Measurements from ENCODE around the gene BMERB1.
"Not testable (repeated sequence)": the region's sequence is repeated elsewhere in the genome, so short reads cannot be mapped to it uniquely, and the experiment has no call there.

Gene BMERB1

GRCh38 chr16:15542261-15542660 is 107.9 kb downstream of the BMERB1 start:
- DNase-seq = peak; percentile 65

GRCh38 chr16:15542734-15543347 is 108.5 kb downstream of the BMERB1 start:
- Histone ChIP-seq H4K5ac (ENCODE audit: low read length) (no peak overlapping the region), H3K23ac (ENCODE audit: low read length) (no peak overlapping the region), H3K27me3 (ENCODE audit: insufficient read depth, low read length, poor library complexity) (no peaks in the 10 kb centered on the region), H4K8ac (ENCODE audit: low read depth, low read length) (no peak overlapping the region), H2BK15ac (replicated peaks; ENCODE audit: low read depth) (no peak overlapping the region), H2AK5ac (ENCODE audit: low read length) (no peak overlapping the region), H3K56ac (ENCODE audit: low read length) (no peak overlapping the region), H3K4me1 (ENCODE audit: control insufficient read depth, low read depth, low read length) (no peaks in the 10 kb centered on the region), H3K36me3 (ENCODE audit: control insufficient read depth, insufficient read depth, low read length) (no peaks in the 10 kb centered on the region), H3K18ac (ENCODE audit: low read length) (no peak overlapping the region), H2BK5ac (ENCODE audit: low read length) (no peak overlapping the region), H3K4ac (ENCODE audit: low read depth, low read length) (no peak overlapping the region), H3K9ac (ENCODE audit: low read length) (no peak overlapping the region), H2BK120ac (ENCODE audit: low read depth, low read length) (no peak overlapping the region), H3K4me2 (ENCODE audit: low read length) (no peak overlapping the region), H3K27ac (ENCODE audit: low read depth, low read length) (no peak overlapping the region), H3K79me1 (ENCODE audit: low read length) (no peaks in the 10 kb centered on the region), H3K4me3 (ENCODE audit: low read length) (no peak overlapping the region), H3K79me2 (ENCODE audit: control insufficient read depth, insufficient read depth, low read length) (no peaks in the 10 kb centered on the region)
- WGBS (ENCODE audit: extremely low coverage, insufficient coverage, low lambda C conversion rate) = no CpG with 5 or more reads among the region's 6 CpGs
- no peak for DNase-seq

More at GRCh38 chr16:15542261-15542660, 107.9 kb downstream of the BMERB1 start:
- Histone ChIP-seq H3K27me3 (ENCODE audit: insufficient read depth, low read length, poor library complexity) (no peaks in the 10 kb centered on the region), H3K4me3 (ENCODE audit: low read length) (no peak overlapping the region), H2BK5ac (ENCODE audit: low read length) (no peak overlapping the region), H3K27ac (ENCODE audit: low read depth, low read length) (no peak overlapping the region), H4K5ac (ENCODE audit: low read length) (no peak overlapping the region), H3K4me2 (ENCODE audit: low read length) (no peak overlapping the region), H3K56ac (ENCODE audit: low read length) (no peak overlapping the region), H3K36me3 (ENCODE audit: control insufficient read depth, insufficient read depth, low read length) (no peaks in the 10 kb centered on the region), H3K79me2 (ENCODE audit: control insufficient read depth, insufficient read depth, low read length) (no peaks in the 10 kb centered on the region), H2AK5ac (ENCODE audit: low read length) (no peak overlapping the region), H3K18ac (ENCODE audit: low read length) (no peak overlapping the region), H4K8ac (ENCODE audit: low read depth, low read length) (no peak overlapping the region), H2BK15ac (replicated peaks; ENCODE audit: low read depth) (no peak overlapping the region), H2BK120ac (ENCODE audit: low read depth, low read length) (no peak overlapping the region), H3K4ac (ENCODE audit: low read depth, low read length) (no peak overlapping the region), H3K9ac (ENCODE audit: low read length) (no peak overlapping the region), H3K23ac (ENCODE audit: low read length) (no peak overlapping the region), H3K4me1 (ENCODE audit: control insufficient read depth, low read depth, low read length) (no peaks in the 10 kb centered on the region), H3K79me1 (ENCODE audit: low read length) (no peaks in the 10 kb centered on the region)
- no CpG with 5 or more reads among the region's 7 CpGs for WGBS (ENCODE audit: extremely low coverage, insufficient coverage, low lambda C conversion rate)

- Histone ChIP-seq H3K18ac (ENCODE audit: low read length) (no peak overlapping the region), H3K4me3 (ENCODE audit: low read length) (no peak overlapping the region), H3K4me1 (ENCODE audit: control insufficient read depth, low read depth, low read length) (no peaks in the 10 kb centered on the region), H3K56ac (ENCODE audit: low read length) (no peak overlapping the region), H3K4ac (ENCODE audit: low read depth, low read length) (no peak overlapping the region), H3K9ac (ENCODE audit: low read length) (no peak overlapping the region), H4K8ac (ENCODE audit: low read depth, low read length) (no peak overlapping the region), H3K27ac (ENCODE audit: low read depth, low read length) (no peak overlapping the region), H2AK5ac (ENCODE audit: low read length) (no peak overlapping the region), H3K79me1 (ENCODE audit: low read length) (no peaks in the 10 kb centered on the region), H3K4me2 (ENCODE audit: low read length) (no peak overlapping the region), H4K5ac (ENCODE audit: low read length) (no peak overlapping the region), H2BK120ac (ENCODE audit: low read depth, low read length) (no peak overlapping the region), H3K23ac (ENCODE audit: low read length) (no peak overlapping the region), H2BK5ac (ENCODE audit: low read length) (no peak overlapping the region), H2BK15ac (replicated peaks; ENCODE audit: low read depth) (no peak overlapping the region), H3K36me3 (ENCODE audit: control insufficient read depth, insufficient read depth, low read length) (no peaks in the 10 kb centered on the region), H3K79me2 (ENCODE audit: control insufficient read depth, insufficient read depth, low read length) (no peaks in the 10 kb centered on the region), H3K27me3 (ENCODE audit: insufficient read depth, low read length, poor library complexity) (no peaks in the 10 kb centered on the region)
- no CpG with 5 or more reads among the region's 5 CpGs for WGBS (ENCODE audit: extremely low coverage, insufficient coverage, low lambda C conversion rate)
- DNase-seq = no peak
These were observed 110.0 kb downstream of the BMERB1 start for GRCh38 chr16:15544405-15544804.

- Histone ChIP-seq H3K23ac (ENCODE audit: low read length) (no peak overlapping the region), H3K18ac (ENCODE audit: low read length) (no peak overlapping the region), H3K9ac (ENCODE audit: low read length) (no peak overlapping the region), H3K4me3 (ENCODE audit: low read length) (no peak overlapping the region), H3K4ac (ENCODE audit: low read depth, low read length) (no peak overlapping the region), H3K4me2 (ENCODE audit: low read length) (no peak overlapping the region), H4K5ac (ENCODE audit: low read length) (no peak overlapping the region), H3K36me3 (ENCODE audit: control insufficient read depth, insufficient read depth, low read length) (no peaks in the 10 kb centered on the region), H3K4me1 (ENCODE audit: control insufficient read depth, low read depth, low read length) (no peaks in the 10 kb centered on the region), H2BK15ac (replicated peaks; ENCODE audit: low read depth) (no peak overlapping the region), H3K27me3 (ENCODE audit: insufficient read depth, low read length, poor library complexity) (no peaks in the 10 kb centered on the region), H3K56ac (ENCODE audit: low read length) (no peak overlapping the region), H3K79me1 (ENCODE audit: low read length) (no peaks in the 10 kb centered on the region), H3K27ac (ENCODE audit: low read depth, low read length) (no peak overlapping the region), H4K8ac (ENCODE audit: low read depth, low read length) (no peak overlapping the region), H2BK120ac (ENCODE audit: low read depth, low read length) (no peak overlapping the region), H2BK5ac (ENCODE audit: low read length) (no peak overlapping the region), H3K79me2 (ENCODE audit: control insufficient read depth, insufficient read depth, low read length) (no peaks in the 10 kb centered on the region), H2AK5ac (ENCODE audit: low read length) (no peak overlapping the region)
- WGBS (ENCODE audit: extremely low coverage, insufficient coverage, low lambda C conversion rate) = no CpG with 5 or more reads among the region's 2 CpGs
- DNase-seq = no peak
These were observed 111.2 kb downstream of the BMERB1 start for GRCh38 chr16:15545544-15545943.

- H3K9ac ChIP-seq (ENCODE audit: low read length); H3K27ac ChIP-seq (ENCODE audit: low read depth, low read length); H3K4me1 ChIP-seq (ENCODE audit: control insufficient read depth, low read depth, low read length); H3K4me2 ChIP-seq (ENCODE audit: low read length); H3K4ac ChIP-seq (ENCODE audit: low read depth, low read length); H4K5ac ChIP-seq (ENCODE audit: low read length); H2BK15ac ChIP-seq (replicated peaks; ENCODE audit: low read depth); H3K79me1 ChIP-seq (ENCODE audit: low read length); DNase-seq; H2BK120ac ChIP-seq (ENCODE audit: low read depth, low read length); H3K27me3 ChIP-seq (ENCODE audit: insufficient read depth, low read length, poor library complexity); H2BK5ac ChIP-seq (ENCODE audit: low read length); H3K36me3 ChIP-seq (ENCODE audit: control insufficient read depth, insufficient read depth, low read length); H3K4me3 ChIP-seq (ENCODE audit: low read length); H3K23ac ChIP-seq (ENCODE audit: low read length); H4K8ac ChIP-seq (ENCODE audit: low read depth, low read length); H2AK5ac ChIP-seq (ENCODE audit: low read length); H3K56ac ChIP-seq (ENCODE audit: low read length); H3K18ac ChIP-seq (ENCODE audit: low read length); H3K79me2 ChIP-seq (ENCODE audit: control insufficient read depth, insufficient read depth, low read length): not testable (repeated sequence)
- WGBS (ENCODE audit: extremely low coverage, insufficient coverage, low lambda C conversion rate) = no CpG with 5 or more reads among the region's 13 CpGs
These were observed 112.8 kb downstream of the BMERB1 start for GRCh38 chr16:15547072-15547767.

- Histone ChIP-seq H3K23ac (ENCODE audit: low read length) (no peak overlapping the region), H3K18ac (ENCODE audit: low read length) (no peak overlapping the region), H2AK5ac (ENCODE audit: low read length) (no peak overlapping the region), H2BK5ac (ENCODE audit: low read length) (no peak overlapping the region), H2BK120ac (ENCODE audit: low read depth, low read length) (no peak overlapping the region), H3K27me3 (ENCODE audit: insufficient read depth, low read length, poor library complexity) (no peaks in the 10 kb centered on the region), H3K9ac (ENCODE audit: low read length) (no peak overlapping the region), H3K4me2 (ENCODE audit: low read length) (no peak overlapping the region), H3K4ac (ENCODE audit: low read depth, low read length) (no peak overlapping the region), H3K79me1 (ENCODE audit: low read length) (no peaks in the 10 kb centered on the region), H3K79me2 (ENCODE audit: control insufficient read depth, insufficient read depth, low read length) (no peaks in the 10 kb centered on the region), H4K8ac (ENCODE audit: low read depth, low read length) (no peak overlapping the region), H2BK15ac (replicated peaks; ENCODE audit: low read depth) (no peak overlapping the region), H3K27ac (ENCODE audit: low read depth, low read length) (no peak overlapping the region), H4K5ac (ENCODE audit: low read length) (no peak overlapping the region), H3K4me1 (ENCODE audit: control insufficient read depth, low read depth, low read length) (no peaks in the 10 kb centered on the region), H3K56ac (ENCODE audit: low read length) (no peak overlapping the region), H3K36me3 (ENCODE audit: control insufficient read depth, insufficient read depth, low read length) (no peaks in the 10 kb centered on the region), H3K4me3 (ENCODE audit: low read length) (no peak overlapping the region)
- DNase-seq = no peak
- no CpG with 5 or more reads among the region's 6 CpGs for WGBS (ENCODE audit: extremely low coverage, insufficient coverage, low lambda C conversion rate)
These were observed 113.3 kb downstream of the BMERB1 start for GRCh38 chr16:15547768-15548096.

All from mesendoderm (in vitro differentiated cells).